ENCODE results near the gene NPPC.
A peak's percentile ranks its signal among the peaks of the same experiment; 100 is the strongest.

The NPPC gene

GRCh38 chr2:231926180-231926741 is at the start of gene NPPC:
NPPC (minus strand) TSS chr2:231926396; CDS start chr2:231926249, 147 bp downstream.
- peak; percentile 39 for TF ChIP-seq CTCF (IDR thresholded peaks at IDR 0.05; ENCODE audit: insufficient read depth, low read length, missing control alignments)
- H3K4me3 ChIP-seq (ENCODE audit: low read depth, low read length) = peak within 1 kb of the TSS; percentile 46
- CTCF ChIA-PET = interaction anchor here (0.7 to 11.9 kb wide), 23 partner anchors 8 to 513 kb away, joined by 3 to 147 read pairs (median 4); no protein-coding TSS in a partner anchor
- DNase-seq (ENCODE audit: low read depth, low spot score) = no peak
- POLR2A ChIA-PET = no interaction called here

GRCh38 chr2:231975001-231975400 is 48.8 kb upstream of the NPPC start:
- no peak overlapping the region for H3K4me3 ChIP-seq (ENCODE audit: low read depth, low read length)
- CTCF ChIA-PET = interaction anchor here (1.6 kb wide), 1 partner anchor 12 kb away, joined by 3 read pairs; no protein-coding TSS in a partner anchor
- DNase-seq (ENCODE audit: low read depth, low spot score) = no peak
- POLR2A ChIA-PET = no interaction called here
- TF ChIP-seq CTCF (IDR thresholded peaks at IDR 0.05; ENCODE audit: insufficient read depth, low read length, missing control alignments) = no peak

GRCh38 chr2:231970461-231970860 is 44.3 kb upstream of the NPPC start:
- DNase-seq (ENCODE audit: low read depth, low spot score) = no peak
- no peak overlapping the region for H3K4me3 ChIP-seq (ENCODE audit: low read depth, low read length)
- POLR2A ChIA-PET = no interaction called here
- CTCF ChIA-PET = no interaction called here
- TF ChIP-seq CTCF (IDR thresholded peaks at IDR 0.05; ENCODE audit: insufficient read depth, low read length, missing control alignments) = no peak

- H3K4me3 ChIP-seq (ENCODE audit: low read depth, low read length) = no peak overlapping the region
- POLR2A ChIA-PET = no interaction called here
- DNase-seq (ENCODE audit: low read depth, low spot score) = no peak
- CTCF ChIA-PET = no interaction called here
- TF ChIP-seq CTCF (IDR thresholded peaks at IDR 0.05; ENCODE audit: insufficient read depth, low read length, missing control alignments) = no peak
Measured at GRCh38 chr2:231968820-231969219, 42.6 kb upstream of the NPPC start.

- no peak for DNase-seq (ENCODE audit: low read depth, low spot score)
- TF ChIP-seq CTCF (IDR thresholded peaks at IDR 0.05; ENCODE audit: insufficient read depth, low read length, missing control alignments) = no peak
- POLR2A ChIA-PET = no interaction called here
- no peak overlapping the region for H3K4me3 ChIP-seq (ENCODE audit: low read depth, low read length)
- CTCF ChIA-PET = no interaction called here
Measured at GRCh38 chr2:231966886-231967285, 40.7 kb upstream of the NPPC start.

GRCh38 chr2:231965102-231965501 is 38.9 kb upstream of the NPPC start:
- TF ChIP-seq CTCF (IDR thresholded peaks at IDR 0.05; ENCODE audit: insufficient read depth, low read length, missing control alignments) = no peak
- H3K4me3 ChIP-seq (ENCODE audit: low read depth, low read length) = no peak overlapping the region
- ChIA-PET CTCF (interaction anchor here (0.9 kb wide), 1 partner anchor 8 kb away, joined by 3 read pairs; no protein-coding TSS in a partner anchor), POLR2A (no interaction called here)
- no peak for DNase-seq (ENCODE audit: low read depth, low spot score)
